Measurements from ENCODE around the gene SEMA5A. TPM values are rescaled to one million over a fixed set of nuclear protein-coding genes. Genes with fewer than 3 reads are reported as not detected.

The SEMA5A gene
- polyA plus RNA-seq, 1 donor (not counting 4 experiments of a cell fraction or from before 2014, with no cell fraction given) = 0.16 TPM

DNA sequence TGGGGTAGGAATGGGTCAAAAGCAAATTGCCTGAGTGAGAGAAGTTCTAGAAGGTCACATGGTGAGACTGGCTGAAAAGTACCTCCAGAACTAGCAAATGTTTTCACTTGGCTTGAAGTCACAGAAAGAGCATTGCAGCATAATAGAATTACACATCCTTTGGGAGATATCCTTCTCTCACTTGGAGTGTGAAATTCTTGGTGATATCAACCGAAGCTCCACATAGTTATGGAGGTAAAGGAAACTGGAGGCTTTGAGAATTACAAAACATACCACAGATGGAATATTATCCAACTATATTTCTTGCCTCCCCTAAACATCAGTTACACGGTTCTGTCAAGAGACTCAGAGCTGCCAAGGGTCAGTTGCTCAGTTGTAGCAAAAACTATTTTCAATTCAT lies 182.4 kb downstream of the SEMA5A start:
- no peaks in the 10 kb centered on the region for H4K20me1 ChIP-seq (ENCODE audit: control insufficient read depth, extremely low read depth, insufficient read depth, low read length)
- dilution Hi-C loops (cut with MboI; ENCODE audit: extremely low pct_ligation_motif_present, low sequenced_read_pairs) = loop anchor here (25.0 kb wide), 1 partner anchor 124 kb away; no protein-coding TSS in a partner anchor
- no peak for FAIRE-seq

DNA sequence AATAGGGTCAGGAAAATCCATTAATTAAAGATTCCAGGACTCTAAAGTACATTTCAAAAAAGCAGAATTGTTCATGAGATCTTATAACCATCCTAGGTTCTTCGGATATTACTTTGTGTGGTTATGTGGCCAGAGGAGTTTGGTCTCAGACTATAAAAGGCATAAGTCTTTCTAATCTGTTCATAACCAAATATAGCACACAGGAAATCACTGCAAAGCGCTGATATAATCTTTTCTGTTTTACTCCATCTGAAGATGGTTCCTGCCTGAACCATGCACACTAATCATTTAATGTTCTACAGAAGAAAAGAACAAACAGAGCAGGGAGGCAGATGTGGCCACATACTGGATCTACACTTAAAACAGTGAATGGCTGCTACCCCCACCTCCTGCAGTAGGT lies 182.8 kb downstream of the SEMA5A start:
- no peak overlapping the region for H3K9ac ChIP-seq (ENCODE audit: control insufficient read depth, extremely low read depth, insufficient read depth, low read length)
- H4K20me1 ChIP-seq (ENCODE audit: control insufficient read depth, extremely low read depth, insufficient read depth, low read length) = no peaks in the 10 kb centered on the region
- TF ChIP-seq, protein P1, sequence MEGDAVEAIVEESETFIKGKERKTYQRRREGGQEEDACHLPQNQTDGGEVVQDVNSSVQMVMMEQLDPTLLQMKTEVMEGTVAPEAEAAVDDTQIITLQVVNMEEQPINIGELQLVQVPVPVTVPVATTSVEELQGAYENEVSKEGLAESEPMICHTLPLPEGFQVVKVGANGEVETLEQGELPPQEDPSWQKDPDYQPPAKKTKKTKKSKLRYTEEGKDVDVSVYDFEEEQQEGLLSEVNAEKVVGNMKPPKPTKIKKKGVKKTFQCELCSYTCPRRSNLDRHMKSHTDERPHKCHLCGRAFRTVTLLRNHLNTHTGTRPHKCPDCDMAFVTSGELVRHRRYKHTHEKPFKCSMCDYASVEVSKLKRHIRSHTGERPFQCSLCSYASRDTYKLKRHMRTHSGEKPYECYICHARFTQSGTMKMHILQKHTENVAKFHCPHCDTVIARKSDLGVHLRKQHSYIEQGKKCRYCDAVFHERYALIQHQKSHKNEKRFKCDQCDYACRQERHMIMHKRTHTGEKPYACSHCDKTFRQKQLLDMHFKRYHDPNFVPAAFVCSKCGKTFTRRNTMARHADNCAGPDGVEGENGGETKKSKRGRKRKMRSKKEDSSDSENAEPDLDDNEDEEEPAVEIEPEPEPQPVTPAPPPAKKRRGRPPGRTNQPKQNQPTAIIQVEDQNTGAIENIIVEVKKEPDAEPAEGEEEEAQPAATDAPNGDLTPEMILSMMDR (optimal IDR thresholded peaks at IDR 0.05 in 1 of 3, IDR thresholded peaks at IDR 0.05 in 1 of 3, conservative IDR thresholded peaks at IDR 0.05 in 1 of 3; ENCODE audit: extremely low read depth in 1 of 3, insufficient read depth in 2 of 3, low read length in 3 of 3) = no peak
- TF ChIP-seq EZH2 (IDR thresholded peaks at IDR 0.05; ENCODE audit: low read length) = no peak
- no peaks in the 10 kb centered on the region for H3K36me3 ChIP-seq (ENCODE audit: control insufficient read depth in 2 of 2, extremely low read depth in 1 of 2, insufficient read depth in 2 of 2, low read length in 2 of 2)
- DNase-seq (ENCODE audit: low read depth, low spot score) (no peak), FAIRE-seq (no peak)
- no peak overlapping the region for H3K27ac ChIP-seq (ENCODE audit: control insufficient read depth, insufficient read depth, low read length)
- H3K27me3 ChIP-seq (ENCODE audit: control insufficient read depth, extremely low read depth, insufficient read depth, low read length) = no peaks in the 10 kb centered on the region
- no peaks in the 10 kb centered on the region for H3K79me2 ChIP-seq (ENCODE audit: control insufficient read depth, insufficient read depth, low read length)
- dilution Hi-C loops (cut with MboI; ENCODE audit: extremely low pct_ligation_motif_present, low sequenced_read_pairs) = loop anchor here (25.0 kb wide), 1 partner anchor 124 kb away; no protein-coding TSS in a partner anchor
- no peaks in the 10 kb centered on the region for H3K9me3 ChIP-seq (ENCODE audit: control insufficient read depth, low read depth, low read length)
- no peak overlapping the region for H3K4me3 ChIP-seq (ENCODE audit: control insufficient read depth in 2 of 3, extremely low read depth in 1 of 3, insufficient read depth in 2 of 3, low read depth in 1 of 3, low read length in 3 of 3)
- H3K4me1 ChIP-seq (ENCODE audit: control insufficient read depth, extremely low read depth, insufficient read depth, low read length) = peaks cover 7% of the 10 kb centered on the region
- H3K4me2 ChIP-seq (ENCODE audit: control insufficient read depth, extremely low read depth, insufficient read depth, low read depth, low read length) = no peak overlapping the region
- no peaks in the 10 kb centered on the region for H3K9me1 ChIP-seq (ENCODE audit: control insufficient read depth, extremely low read depth, insufficient read depth, low read length)
- H2AFZ ChIP-seq (ENCODE audit: control insufficient read depth, low read length) = no peak overlapping the region

More for the DNA sequence above, 182.4 kb downstream of the SEMA5A start:
- Histone ChIP-seq H3K27me3 (ENCODE audit: control insufficient read depth, extremely low read depth, insufficient read depth, low read length) (no peaks in the 10 kb centered on the region), H3K9me1 (ENCODE audit: control insufficient read depth, extremely low read depth, insufficient read depth, low read length) (no peaks in the 10 kb centered on the region), H3K4me1 (ENCODE audit: control insufficient read depth, extremely low read depth, insufficient read depth, low read length) (peaks cover 7% of the 10 kb centered on the region), H3K9me3 (ENCODE audit: control insufficient read depth, low read depth, low read length) (no peaks in the 10 kb centered on the region), H3K36me3 (ENCODE audit: control insufficient read depth in 2 of 2, extremely low read depth in 1 of 2, insufficient read depth in 2 of 2, low read length in 2 of 2) (no peaks in the 10 kb centered on the region), H2AFZ (ENCODE audit: control insufficient read depth, low read length) (no peak overlapping the region), H3K27ac (ENCODE audit: control insufficient read depth, insufficient read depth, low read length) (no peak overlapping the region), H3K79me2 (ENCODE audit: control insufficient read depth, insufficient read depth, low read length) (no peaks in the 10 kb centered on the region), H3K4me2 (ENCODE audit: control insufficient read depth, extremely low read depth, insufficient read depth, low read depth, low read length) (no peak overlapping the region), H3K9ac (ENCODE audit: control insufficient read depth, extremely low read depth, insufficient read depth, low read length) (no peak overlapping the region), H3K4me3 (ENCODE audit: control insufficient read depth in 2 of 3, extremely low read depth in 1 of 3, insufficient read depth in 2 of 3, low read depth in 1 of 3, low read length in 3 of 3) (no peak overlapping the region)
- no peak for TF ChIP-seq EZH2 (IDR thresholded peaks at IDR 0.05; ENCODE audit: low read length)
- TF ChIP-seq, protein P1 (optimal IDR thresholded peaks at IDR 0.05 in 1 of 3, IDR thresholded peaks at IDR 0.05 in 1 of 3, conservative IDR thresholded peaks at IDR 0.05 in 1 of 3; ENCODE audit: extremely low read depth in 1 of 3, insufficient read depth in 2 of 3, low read length in 3 of 3) = no peak
- DNase-seq (ENCODE audit: low read depth, low spot score) = no peak

Data from keratinocyte (primary cell).